Esophagus muscularis mucosa (tissue), 4 donors: ENCODE measurements around the gene IL20. TPM values are rescaled to one million over a fixed set of nuclear protein-coding genes. Genes with fewer than 3 reads are reported as not detected.

ENCODE experiments used
- DNase-seq: peaks from one replicate; pipeline ENCODE4 v3.0.0-alpha.2; 2017; ENCODE audit errors: extremely low spot score
- H3K27ac ChIP-seq, 4 donors: fragments of 200-600 bp; sonication (generic); replicated peaks in 1 of 4; 1 replicate in 3 of 4; 2 replicates in 1 of 4; pipeline ENCODE4 v1.5.1; 2016 to 2019; ENCODE audit warnings: mild to moderate bottlenecking in 1 of 4
- H3K27me3 ChIP-seq, 4 donors: fragments of 200-600 bp; sonication (generic); one replicate each; pipeline versions ENCODE4 v1.5.1 to v1.6.0; 2016 to 2019
- H3K36me3 ChIP-seq, 4 donors: fragments of 200-600 bp; sonication (generic); one replicate each; pipeline ENCODE4 v1.5.1; 2016 to 2019
- H3K4me1 ChIP-seq, 4 donors: fragments of 200-600 bp; sonication (generic); one replicate each; pipeline ENCODE4 v1.5.1; 2016 to 2019
- H3K4me3 ChIP-seq, 4 donors: fragments of 200-600 bp; sonication (generic); 1 replicate in 2 of 4; 2 replicates in 2 of 4; pipeline ENCODE4 v1.5.1; 2016 to 2019; ENCODE audit warnings: mild to moderate bottlenecking in 4 of 4, moderate library complexity in 1 of 4
- H3K9me3 ChIP-seq, 4 donors: fragments of 200-600 bp; sonication (generic); 1 replicate in 3 of 4; 2 replicates in 1 of 4; pipeline ENCODE4 v1.5.1; 2016 to 2019
- CTCF ChIP-seq, 3 experiments: fragments of 200-600 bp in 2 of 3; fragments of 450-650 bp in 1 of 3; sonication (generic) in 2 of 3; IDR thresholded peaks; one replicate each; pipeline ENCODE4 v1.5.1; 2017 to 2019; ENCODE audit warnings: antibody characterized with exemption in 3 of 3, mild to moderate bottlenecking in 2 of 3, moderate library complexity in 1 of 3
- EP300 ChIP-seq: sonication (generic); formaldehyde crosslinking; IDR thresholded peaks from one replicate; pipeline ENCODE4 v1.6.1; 2017; ENCODE audit warnings: antibody characterized with exemption
- POLR2A ChIP-seq: fragments of 450-650 bp; IDR thresholded peaks from one replicate; pipeline ENCODE4 v1.6.1; 2017; ENCODE audit warnings: antibody characterized with exemption, moderate library complexity, mild to moderate bottlenecking, low read depth
- POLR2AphosphoS5 ChIP-seq, 2 donors: sonication (generic); formaldehyde crosslinking; IDR thresholded peaks; one replicate each; pipeline ENCODE4 v1.6.1; 2017; ENCODE audit warnings: antibody characterized with exemption in 2 of 2
- WGBS: methylation state at CpG from one replicate; pipeline ENCODE4 v1.1.5; 2018; 5-methylcytosine and 5-hydroxymethylcytosine counted together
- intact Hi-C: fragments of 100-400 bp; cut with DNase I; formaldehyde crosslinking; loops from one replicate; pipeline ENCODE4 v1.15.1; 2023
- total RNA-seq, 4 donors: library from RNA; depleted of rRNA; stranded (reverse); fragments of >200 nt; gene quantifications; one replicate each; pipeline versions ENCODE4 v1.1.0 to v1.2.1, GENCODE V29; 2016

The IL20 gene
- total RNA-seq, 4 donors from 2014 or later = not detected

- peak overlapping the region; percentile 28 to 60 (median 55) for H3K27ac ChIP-seq
- H3K9me3 ChIP-seq = no peaks in the 10 kb centered on the region
- no peak for DNase-seq
- 0% methylated on average over 23 of the region's 69 CpGs for WGBS
- H3K4me3 ChIP-seq = peak overlapping the region; percentile 58 to 70 (median 63)
- H3K36me3 ChIP-seq = no peaks in the 10 kb centered on the region
- peaks cover 0 to 33% (median 0%) of the 10 kb centered on the region in 4 donors for H3K27me3 ChIP-seq
- H3K4me1 ChIP-seq = peaks cover 14 to 37% (median 24%) of the 10 kb centered on the region in 4 donors
- no peak for TF ChIP-seq POLR2A
- TF ChIP-seq EP300 = peak; percentile 78
- TF ChIP-seq POLR2AphosphoS5 (IDR thresholded peaks at IDR 0.05) = peak; percentile 51 to 67
- TF ChIP-seq CTCF (IDR thresholded peaks at IDR 0.05) = no peak
- intact Hi-C loops = loop anchor here (5.0 kb wide), 1 partner anchor 42 kb away; the partner anchor contains the start of gene IL20
Measured at GRCh38 chr1:206909161-206909882, 43.9 kb downstream of the IL20 start.

- Histone ChIP-seq H3K9me3 (no peaks in the 10 kb centered on the region), H3K4me1 (peaks cover 14 to 37% (median 24%) of the 10 kb centered on the region in 4 donors), H3K27me3 (peaks cover 0 to 39% (median 0%) of the 10 kb centered on the region in 4 donors), H3K27ac (peak overlapping the region; percentile 28 to 60 (median 55)), H3K36me3 (no peaks in the 10 kb centered on the region), H3K4me3 (peak overlapping the region; percentile 58 to 70 (median 63))
- intact Hi-C loops = loop anchor here (2.0 to 10.0 kb wide), 4 partner anchors 43 to 415 kb away; partner anchors contain the start of gene IL20
- WGBS = 44% methylated on average over 6 of the region's 14 CpGs
- TF ChIP-seq POLR2AphosphoS5 (IDR thresholded peaks at IDR 0.05) (no peak), POLR2A (no peak), CTCF (IDR thresholded peaks at IDR 0.05) (no peak), EP300 (no peak)
- no peak for DNase-seq
Measured at GRCh38 chr1:206909883-206910318, 44.5 kb downstream of the IL20 start.

DNA sequence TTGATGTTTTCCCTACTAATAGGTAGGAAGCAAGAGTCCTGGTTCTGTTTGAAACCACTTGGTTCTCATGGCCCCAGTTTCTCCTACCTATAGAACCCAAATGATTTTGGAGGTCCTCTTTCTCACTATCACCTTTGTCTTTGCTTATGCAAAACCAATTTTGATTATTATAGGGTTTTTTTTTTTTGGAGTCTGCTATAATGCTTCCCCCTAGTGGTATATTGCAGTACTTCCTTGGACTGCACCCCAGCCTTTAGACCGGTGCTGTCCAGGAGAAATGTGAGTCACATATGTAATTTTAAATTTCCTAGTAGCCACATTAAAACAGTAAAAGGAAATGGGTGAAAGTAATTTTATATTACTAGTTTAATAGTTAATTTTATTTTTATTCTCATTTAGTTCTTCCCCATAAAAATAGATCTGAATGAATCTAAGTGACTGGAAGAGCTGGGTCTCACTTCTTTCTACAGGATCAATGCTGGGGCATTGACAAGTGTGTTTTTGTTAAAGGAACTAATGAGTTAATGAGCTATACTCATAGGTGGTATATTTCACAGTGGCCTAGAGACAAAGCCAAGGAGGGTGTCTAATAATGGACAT lies 45.7 kb downstream of the IL20 start:
- Histone ChIP-seq H3K27me3 (peaks cover 0 to 46% (median 0%) of the 10 kb centered on the region in 4 donors), H3K36me3 (no peaks in the 10 kb centered on the region), H3K27ac (no peak overlapping the region), H3K9me3 (no peaks in the 10 kb centered on the region), H3K4me1 (peaks cover 14 to 37% (median 24%) of the 10 kb centered on the region in 4 donors), H3K4me3 (no peak overlapping the region)
- no peak for DNase-seq
- WGBS = 0% methylated on average over 1 of the region's 1 CpG
- TF ChIP-seq EP300 (no peak), CTCF (IDR thresholded peaks at IDR 0.05) (peak in 2 of 3 experiments; percentile 73 to 78)
- intact Hi-C loops = loop anchor here (2.0 to 10.0 kb wide), 3 partner anchors 176 to 416 kb away; no protein-coding TSS in a partner anchor

DNA sequence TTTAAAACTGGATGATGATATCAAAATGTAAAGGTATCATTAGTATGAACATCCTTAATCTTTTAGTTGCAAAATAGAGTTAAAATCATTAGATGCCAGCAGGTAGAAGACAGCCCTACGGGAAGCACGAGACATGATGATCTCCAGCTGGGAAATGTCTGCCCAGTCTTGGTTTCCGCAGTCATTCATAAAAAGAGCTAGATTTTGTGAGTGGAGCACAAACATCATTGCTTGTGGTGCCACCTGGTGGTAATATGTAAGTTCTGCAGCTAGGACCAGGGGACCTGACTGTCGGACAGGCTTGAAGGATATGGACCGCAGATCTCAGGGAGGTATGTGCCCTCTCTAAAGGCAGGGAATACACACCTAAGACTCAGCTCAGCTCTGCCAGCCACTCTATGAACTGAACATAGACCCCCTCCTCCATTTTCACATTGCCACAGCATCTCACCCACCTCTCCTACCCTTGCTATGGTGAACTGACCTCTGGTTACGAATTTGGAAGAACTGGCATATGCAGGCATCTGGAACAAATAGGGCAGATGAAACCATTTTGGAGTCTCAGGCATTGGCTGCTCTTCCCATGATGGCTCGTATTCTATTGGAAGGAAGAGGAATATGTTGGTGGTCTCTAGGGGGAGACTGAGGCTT lies 47.1 kb downstream of the IL20 start:
- peak; percentile 94 for DNase-seq
- TF ChIP-seq EP300 (no peak), CTCF (IDR thresholded peaks at IDR 0.05) (peak; percentile 84 to 93 (median 86)), POLR2A (no peak), POLR2AphosphoS5 (IDR thresholded peaks at IDR 0.05) (peak; percentile 28 to 61)
- intact Hi-C loops = loop anchor here (2.0 to 10.0 kb wide), 3 partner anchors 104 to 418 kb away; no protein-coding TSS in a partner anchor

More for the DNA sequence above, 47.1 kb downstream of the IL20 start:
- Histone ChIP-seq H3K27me3 (peaks cover 0 to 46% (median 0%) of the 10 kb centered on the region in 4 donors), H3K27ac (no peak overlapping the region), H3K4me1 (peaks cover 14 to 37% (median 24%) of the 10 kb centered on the region in 4 donors), H3K36me3 (no peaks in the 10 kb centered on the region), H3K9me3 (no peaks in the 10 kb centered on the region), H3K4me3 (no peak overlapping the region)
- 26% methylated on average over 7 of the region's 7 CpGs for WGBS
